Loucy (cell line): ENCODE results near the gene RNF152.

Experiments
- CTCF ChIP-seq: fragments of 200-600 bp; sonication (generic); conservative IDR thresholded peaks from 2 replicates; pipeline ENCODE4 v1.5.1; 2014; ENCODE audit warnings: mild to moderate bottlenecking, antibody characterized with exemption, low read length
- EZH2phosphoT487 ChIP-seq: fragments of 200-600 bp; IDR thresholded peaks from 2 replicates; pipeline ENCODE4 v1.6.1; 2018; ENCODE audit warnings: antibody characterized with exemption, mild to moderate bottlenecking, moderate library complexity, borderline replicate concordance

GRCh38 chr18:61825386-61825785 is 67.4 kb downstream of the RNF152 start:
- TF ChIP-seq CTCF (no peak), EZH2phosphoT487 (no peak)
